ENCODE data around the gene TUBA4B.

TUBA4B gene

GRCh38 chr2:219228911-219229304, 24.1 kb upstream of the TUBA4B start:
- no peak for DNase-seq (ENCODE audit: low read depth)
- H3K4me3 ChIP-seq (ENCODE audit: low read depth, low read length): peak overlapping the region; percentile 77
- TF ChIP-seq CTCF (IDR thresholded peaks at IDR 0.05; ENCODE audit: control insufficient read depth, extremely low read depth, insufficient read depth): no peak

- DNase-seq (ENCODE audit: low read depth): peak; percentile 96
- TF ChIP-seq CTCF (IDR thresholded peaks at IDR 0.05; ENCODE audit: control insufficient read depth, extremely low read depth, insufficient read depth): no peak
- H3K4me3 ChIP-seq (ENCODE audit: low read depth, low read length): peak within 1 kb of the TSS; percentile 77
These were observed 23.6 kb upstream of the TUBA4B start, which contains the start of the genes ANKZF1 and ATG9A for GRCh38 chr2:219229305-219230058. TSS of gene ANKZF1 (plus strand) at chr2:219229806. CDS start at chr2:219230258, 452 bp downstream. TSS of gene ATG9A (minus strand) at chr2:219229636. CDS start at chr2:219228024, 1,612 bp downstream.

GRCh38 chr2:219230059-219230540, 22.9 kb upstream of the TUBA4B start:
- DNase-seq (ENCODE audit: low read depth): no peak

GRCh38 chr2:219234331-219234730, 18.7 kb upstream of the TUBA4B start:
- DNase-seq (ENCODE audit: low read depth): no peak
- TF ChIP-seq CTCF (IDR thresholded peaks at IDR 0.05; ENCODE audit: control insufficient read depth, extremely low read depth, insufficient read depth): no peak
- no peak overlapping the region for H3K4me3 ChIP-seq (ENCODE audit: low read depth, low read length)

More at GRCh38 chr2:219230059-219230540, 22.9 kb upstream of the TUBA4B start:
- TF ChIP-seq CTCF (IDR thresholded peaks at IDR 0.05; ENCODE audit: control insufficient read depth, extremely low read depth, insufficient read depth): no peak
- H3K4me3 ChIP-seq (ENCODE audit: low read depth, low read length): peak overlapping the region; percentile 77

- no peak overlapping the region for H3K4me3 ChIP-seq (ENCODE audit: low read depth, low read length)
- DNase-seq (ENCODE audit: low read depth): no peak
- TF ChIP-seq CTCF (IDR thresholded peaks at IDR 0.05; ENCODE audit: control insufficient read depth, extremely low read depth, insufficient read depth): no peak
These were observed 9.7 kb upstream of the TUBA4B start for GRCh38 chr2:219243291-219243761.

- H3K4me3 ChIP-seq (ENCODE audit: low read depth, low read length): peak overlapping the region; percentile 92
- DNase-seq (ENCODE audit: low read depth): no peak
- TF ChIP-seq CTCF (IDR thresholded peaks at IDR 0.05; ENCODE audit: control insufficient read depth, extremely low read depth, insufficient read depth): no peak
These were observed 8.3 kb upstream of the TUBA4B start for GRCh38 chr2:219244789-219245147.
